Neural progenitor cell (in vitro differentiated cells): ENCODE results near the gene ULK4.

Experiments
- CTCF ChIP-seq: fragments of 200-600 bp; sonication (generic); IDR thresholded peaks from 2 replicates; pipeline ENCODE4 v1.5.1; 2017; ENCODE audit warnings: antibody characterized with exemption, mild to moderate bottlenecking
- EZH2 ChIP-seq: fragments of 200-600 bp; sonication (generic); IDR thresholded peaks from 2 replicates; pipeline ENCODE4 v1.6.1; 2017; ENCODE audit warnings: antibody characterized with exemption, mild to moderate bottlenecking, moderate library complexity
- EZH2phosphoT487 ChIP-seq: fragments of 200-600 bp; sonication (generic); IDR thresholded peaks from 2 replicates; pipeline ENCODE4 v1.6.1; 2017; ENCODE audit warnings: antibody characterized with exemption

DNA sequence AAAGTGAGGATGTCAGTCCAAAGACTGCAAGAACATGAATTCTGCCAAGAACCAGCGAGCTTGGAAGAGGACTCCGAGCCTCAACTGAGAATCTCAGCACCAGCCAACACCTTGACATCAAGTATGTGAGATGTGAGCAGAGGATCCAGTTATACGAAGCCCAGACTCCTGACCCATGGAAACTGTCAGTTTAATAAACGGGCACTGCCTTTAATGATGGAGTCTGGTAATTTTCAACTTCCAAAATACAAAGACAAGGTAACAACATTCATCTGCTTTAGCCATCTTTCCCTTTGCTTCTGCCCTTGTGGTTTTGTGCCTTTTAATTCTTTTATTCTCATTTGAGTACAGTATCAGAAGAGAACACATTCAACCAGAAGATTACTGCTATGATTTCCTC, 211.9 kb downstream of the ULK4 start:
- TF ChIP-seq CTCF (no peak), EZH2 (no peak), EZH2phosphoT487 (no peak)
